Prostate gland (tissue), 2 donors: Measurements from ENCODE around the gene ALDH7A1.

Source experiments
- CTCF ChIP-seq, 4 experiments: fragments of 200-600 bp in 2 of 4; fragments of 450-650 bp in 2 of 4; sonication (generic) in 2 of 4; IDR thresholded peaks; 1 replicate in 3 of 4; 2 replicates in 1 of 4; pipeline ENCODE4 v1.5.1; 2016 to 2019; ENCODE audit warnings: antibody characterized with exemption in 4 of 4, mild to moderate bottlenecking in 2 of 4, moderate library complexity in 2 of 4
- POLR2A ChIP-seq: fragments of 450-650 bp; IDR thresholded peaks from one replicate; pipeline ENCODE4 v1.6.1; 2016; ENCODE audit warnings: antibody characterized with exemption, mild to moderate bottlenecking

- TF ChIP-seq CTCF (IDR thresholded peaks at IDR 0.05) (no peak), POLR2A (no peak)
Observed at GRCh38 chr5:126633552-126633951, 38.5 kb upstream of the ALDH7A1 start.
